Uterus (tissue), 2 donors: ENCODE measurements around the gene RNF130.

Experiments
- CTCF ChIP-seq, 4 experiments: fragments of 200-600 bp in 2 of 4; fragments of 450-650 bp in 2 of 4; sonication (generic) in 2 of 4; IDR thresholded peaks; one replicate each; pipeline ENCODE4 v1.5.1; 2016 to 2019; ENCODE audit warnings: antibody characterized with exemption in 4 of 4, mild to moderate bottlenecking in 2 of 4, moderate library complexity in 1 of 4
- POLR2A ChIP-seq, 2 donors: fragments of 450-650 bp; IDR thresholded peaks; one replicate each; pipeline ENCODE4 v1.6.1; 2016; ENCODE audit warnings: antibody characterized with exemption in 2 of 2, mild to moderate bottlenecking in 1 of 2, moderate library complexity in 1 of 2

GRCh38 chr5:180112181-180112861 lies 40.8 kb upstream of the RNF130 start:
- TF ChIP-seq CTCF (IDR thresholded peaks at IDR 0.05): no peak
- no peak for TF ChIP-seq POLR2A (IDR thresholded peaks at IDR 0.05)
